Measurements from ENCODE around the gene NAA20. TPM values are rescaled to one million over a fixed set of nuclear protein-coding genes. Genes with fewer than 3 reads are reported as not detected.

The NAA20 gene
- total RNA-seq, 1 donor from 2014 or later = 86.3 TPM

DNA sequence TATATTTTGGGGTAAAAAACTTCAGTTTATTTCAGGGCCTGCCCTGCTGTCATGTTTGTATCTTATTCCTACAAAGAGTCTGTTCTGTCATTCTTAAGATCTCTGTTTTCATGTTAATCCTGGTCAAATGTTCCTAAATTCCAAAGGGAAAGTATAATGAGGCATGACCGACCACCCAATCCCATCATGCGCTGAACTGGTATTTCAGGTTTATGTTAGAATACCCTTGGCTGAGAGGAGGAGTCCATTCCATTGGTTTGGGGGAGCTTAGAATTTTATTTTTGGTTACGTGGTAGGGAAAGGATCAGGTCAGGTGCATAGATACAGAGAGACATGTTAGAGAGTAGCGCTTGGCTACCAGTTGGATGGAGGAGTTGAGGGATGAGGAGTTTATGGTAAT is 60.9 kb downstream of the NAA20 start:
- intact Hi-C loops (cut with micrococcal nuclease) = no loop called here
- no peaks in the 10 kb centered on the region for H3K36me3 Mint-ChIP-seq (ENCODE audit: low read depth)
- no peak overlapping the region for H3K4me3 Mint-ChIP-seq
- H3K4me1 Mint-ChIP-seq (ENCODE audit: low read depth) = no peaks in the 10 kb centered on the region
- no peak overlapping the region for H3K27ac Mint-ChIP-seq
- no peaks in the 10 kb centered on the region for H3K9me3 Mint-ChIP-seq
- no peak for DNase-seq (ENCODE audit: low spot score)
- H3K27me3 Mint-ChIP-seq (ENCODE audit: insufficient read depth) = peaks cover 16% of the 10 kb centered on the region

DNA sequence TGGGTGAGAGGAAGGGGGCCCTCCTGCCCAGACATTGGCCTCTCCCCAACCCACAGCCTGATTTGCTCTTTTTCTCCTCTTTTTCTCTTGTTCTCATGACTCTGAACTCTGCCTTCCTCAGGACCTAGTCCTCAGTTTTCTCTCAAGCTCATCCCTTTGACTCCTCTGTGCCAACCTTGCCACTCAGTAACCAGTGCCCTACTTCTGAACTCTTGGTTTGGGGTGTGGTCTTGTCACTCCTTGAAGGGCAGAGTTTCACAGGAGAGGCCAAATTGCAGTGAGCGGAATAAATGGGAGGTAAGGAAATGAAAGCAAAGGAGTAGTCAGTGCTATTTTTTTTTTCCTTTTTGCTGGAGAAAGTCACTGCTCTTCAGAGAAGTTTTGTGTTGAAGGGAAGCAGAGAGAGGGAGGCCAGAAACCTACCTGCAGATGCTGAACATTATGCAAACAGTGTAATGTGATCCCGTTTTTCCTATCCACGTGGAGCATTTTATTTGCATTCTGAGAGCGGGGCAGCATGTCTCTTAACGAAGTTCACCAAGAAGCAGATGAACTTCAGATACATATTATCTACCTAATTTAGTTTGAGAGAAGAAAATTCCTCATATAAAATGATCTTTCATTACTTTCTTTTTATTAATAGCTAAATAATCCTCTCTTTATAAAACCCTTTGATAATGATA is 62.1 kb downstream of the NAA20 start:
- H3K4me3 Mint-ChIP-seq = no peak overlapping the region
- intact Hi-C loops (cut with micrococcal nuclease) = no loop called here
- no peaks in the 10 kb centered on the region for H3K4me1 Mint-ChIP-seq (ENCODE audit: low read depth)
- H3K27ac Mint-ChIP-seq = no peak overlapping the region
- H3K9me3 Mint-ChIP-seq = no peaks in the 10 kb centered on the region
- H3K27me3 Mint-ChIP-seq (ENCODE audit: insufficient read depth) = peaks cover 17% of the 10 kb centered on the region
- no peak for DNase-seq (ENCODE audit: low spot score)
- H3K36me3 Mint-ChIP-seq (ENCODE audit: low read depth) = no peaks in the 10 kb centered on the region

Other genes with a start within 250 kb of the NAA20 start
- 23.9 and 24.1 TPM in 2 replicates for gene CRNKL1, start 35.1 kb downstream of the NAA20 start, total RNA-seq
- not detected in 2 replicates for gene CFAP61, start 35.2 kb downstream of the NAA20 start, total RNA-seq

Data from activated T-helper 1 cell treated with anti-CD3 and anti-CD28 coated beads, Interleukin-12 subunit alpha, Interleukin-12 subunit beta, Interleukin-2, Interleukin-4 antibody, amounts not matched to agents 30 ng/mL and 10 ng/mL and 1 ng/mL, durations not matched to agents 14 hours and 24 hours and 36 hours (primary cell).